ENCODE results near the gene BAX.

Gene BAX

DNA sequence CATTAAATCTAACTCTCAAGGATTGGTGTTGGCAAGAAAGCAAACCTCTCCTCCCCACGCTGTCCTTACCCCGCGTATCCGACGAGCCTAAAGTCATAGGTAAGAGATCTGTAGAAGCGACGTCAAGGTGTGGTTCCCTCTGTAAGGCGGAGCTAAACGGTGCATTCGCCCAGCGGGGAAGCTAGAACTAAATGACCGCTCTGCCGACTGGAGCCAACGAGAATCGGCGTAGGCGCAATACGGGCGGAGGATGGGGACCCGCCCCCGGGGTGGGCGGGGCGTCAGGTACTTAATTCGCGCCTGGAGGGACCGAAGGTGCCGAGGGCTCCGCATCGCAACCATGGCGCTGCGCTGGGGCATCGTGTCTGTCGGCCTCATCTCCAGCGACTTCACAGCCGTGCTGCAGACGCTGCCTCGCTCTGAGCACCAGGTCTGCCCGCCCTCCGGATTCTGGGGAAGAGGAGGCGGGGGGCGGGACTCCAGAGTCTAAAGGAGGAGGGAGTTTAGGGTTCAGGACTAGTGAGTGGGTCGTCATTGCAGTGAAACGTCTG, 21.2 kb upstream of the BAX start, which contains the start of gene DHDH:
DHDH (plus strand) TSS at position 318 of the 551 bp plus-strand sequence; CDS start at position 341, 23 bp downstream.
- peak; percentile 41 for DNase-seq (ENCODE audit: low spot score)

DNA sequence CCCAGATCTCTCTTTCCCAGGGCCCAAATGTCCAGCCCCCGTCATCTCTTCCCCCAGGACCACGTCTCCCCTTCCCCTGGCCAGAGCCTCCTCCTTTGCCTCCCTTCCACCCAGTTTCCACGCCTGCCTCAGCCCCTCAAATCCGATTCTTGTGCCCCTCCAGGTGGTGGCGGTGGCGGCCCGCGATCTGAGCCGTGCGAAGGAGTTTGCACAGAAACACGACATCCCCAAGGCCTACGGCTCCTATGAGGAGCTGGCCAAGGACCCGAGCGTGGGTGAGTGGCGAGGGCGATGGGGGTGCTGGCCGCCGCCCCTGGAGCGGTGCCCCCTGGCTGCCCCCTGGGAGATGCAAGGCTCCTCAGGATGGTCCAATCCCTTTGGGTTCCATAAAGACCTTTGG, 19.8 kb upstream of the BAX start:
- DNase-seq (ENCODE audit: low spot score) = no peak

DNA sequence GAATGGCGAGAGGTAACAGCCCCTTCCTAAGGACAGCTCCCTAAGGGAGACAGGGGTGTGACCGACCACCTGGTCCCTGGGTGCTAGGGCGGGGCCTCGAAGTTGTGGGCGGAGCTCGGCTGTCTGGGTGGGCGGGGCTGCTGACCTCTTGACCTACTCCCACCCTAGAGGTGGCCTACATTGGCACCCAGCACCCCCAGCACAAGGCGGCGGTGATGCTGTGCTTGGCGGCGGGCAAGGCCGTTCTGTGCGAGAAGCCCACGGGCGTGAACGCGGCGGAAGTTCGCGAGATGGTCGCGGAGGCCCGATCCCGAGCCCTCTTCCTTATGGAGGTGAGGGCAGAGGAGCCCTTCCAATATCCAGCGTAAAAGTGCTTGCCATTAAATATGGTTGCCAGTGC, 18.8 kb upstream of the BAX start:
- no peak for DNase-seq (ENCODE audit: low spot score)

GRCh38 chr19:48938256-48938655, 16.4 kb upstream of the BAX start:
- no peak for DNase-seq (ENCODE audit: low spot score)

DNA sequence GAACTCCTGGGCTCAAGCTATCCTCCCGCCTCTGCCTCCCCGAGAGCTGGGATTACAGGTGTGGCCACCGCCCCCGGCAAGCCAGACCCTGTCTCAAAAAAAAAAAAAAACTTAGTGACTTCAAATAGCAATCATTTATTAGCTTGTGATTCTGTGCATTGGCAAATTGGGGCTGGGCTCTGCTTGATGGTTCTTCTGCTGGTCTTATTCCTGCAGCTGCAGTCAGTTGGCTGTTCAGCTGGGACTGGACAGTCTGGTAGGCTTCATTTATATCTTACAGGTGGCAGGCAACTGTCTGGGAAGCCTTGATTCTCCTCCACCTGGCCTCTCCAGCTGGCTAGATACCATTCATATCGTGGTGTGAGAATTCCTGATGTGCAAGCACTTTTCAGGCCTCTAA, 13.8 kb upstream of the BAX start:
- no peak for DNase-seq (ENCODE audit: low spot score)

DNA sequence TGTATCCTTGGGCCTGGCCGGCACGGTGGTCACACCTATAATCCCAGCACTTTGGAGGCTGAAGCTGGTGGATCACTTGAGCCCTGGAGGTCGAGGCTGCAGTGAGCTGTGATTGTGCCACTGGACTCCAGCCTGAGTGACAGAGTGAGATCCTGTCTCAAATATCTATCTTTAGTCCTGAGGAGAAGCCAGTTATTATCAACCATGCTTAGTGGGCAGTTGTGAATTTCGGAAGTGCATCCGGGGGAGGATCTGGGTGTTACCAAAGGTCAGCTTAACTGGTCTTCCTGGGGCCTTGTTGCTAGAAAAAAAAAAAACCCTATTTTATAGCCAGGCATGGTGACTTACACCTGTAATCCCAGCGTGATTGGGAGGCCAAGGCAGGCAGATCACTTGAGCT, 11.6 kb upstream of the BAX start:
- no peak for DNase-seq (ENCODE audit: low spot score)

DNA sequence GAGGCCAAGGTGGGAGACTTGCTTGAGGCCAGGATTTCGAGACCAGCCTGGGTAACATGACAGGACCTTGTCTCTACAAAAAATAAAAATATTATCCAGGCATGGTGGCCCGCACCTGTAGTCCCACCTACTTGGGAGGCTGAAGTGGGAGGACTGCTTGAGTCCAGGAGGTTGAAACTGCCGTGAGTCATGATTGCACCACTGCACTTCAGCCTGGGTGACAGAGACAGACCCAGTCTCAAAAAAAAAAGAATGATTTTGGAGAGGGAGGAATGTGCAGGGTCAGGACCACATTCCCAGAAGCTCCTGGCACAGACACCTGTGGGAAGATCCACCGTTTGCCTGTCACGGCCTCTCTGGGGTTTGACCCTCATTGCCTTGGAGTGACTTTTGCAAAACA, 9.3 kb upstream of the BAX start:
- DNase-seq (ENCODE audit: low spot score) = no peak

GRCh38 chr19:48945817-48946216, 8.9 kb upstream of the BAX start:
- no peak for DNase-seq (ENCODE audit: low spot score)

DNA sequence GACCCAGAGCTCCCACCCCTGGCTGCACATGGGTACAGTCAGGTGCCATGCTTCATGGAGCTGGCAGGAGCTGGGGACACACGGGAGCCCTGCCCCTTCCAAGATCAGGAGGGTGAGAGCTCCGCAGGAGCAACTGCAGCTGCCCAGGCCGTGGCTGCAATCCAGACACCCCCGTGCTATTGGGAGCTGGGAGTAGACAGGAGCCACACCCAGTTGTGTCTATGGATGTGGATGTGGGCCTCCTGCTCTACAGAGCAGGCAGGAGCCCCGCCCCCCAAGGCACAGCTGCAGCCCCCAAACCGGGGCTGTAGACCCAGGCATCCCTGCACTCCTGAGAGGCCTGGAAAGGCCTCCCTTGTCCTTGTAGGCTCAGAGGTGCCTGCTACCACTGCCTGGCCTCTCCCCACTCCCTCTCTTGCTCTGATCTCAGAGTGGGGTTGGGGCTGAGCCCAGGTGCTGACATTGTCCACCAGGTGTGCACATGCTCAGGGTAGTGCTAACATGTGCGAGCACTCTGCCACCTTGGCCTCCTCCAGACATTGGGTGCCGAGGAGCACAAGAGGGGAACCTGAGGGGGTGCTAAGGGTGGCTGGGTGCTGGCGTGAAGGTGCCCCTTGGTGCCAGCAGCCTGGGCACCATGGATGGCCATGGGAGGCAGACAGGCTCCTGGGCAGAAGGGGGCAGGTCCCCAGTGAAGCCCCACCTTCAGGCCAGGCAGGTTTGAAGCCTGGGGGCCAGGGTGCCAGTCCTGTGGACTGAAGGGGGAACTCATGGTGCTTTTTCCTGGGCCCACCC, 8.0 kb upstream of the BAX start:
- DNase-seq (ENCODE audit: low spot score) = no peak

GRCh38 chr19:48947258-48947542, 7.5 kb upstream of the BAX start:
- no peak for DNase-seq (ENCODE audit: low spot score)

DNA sequence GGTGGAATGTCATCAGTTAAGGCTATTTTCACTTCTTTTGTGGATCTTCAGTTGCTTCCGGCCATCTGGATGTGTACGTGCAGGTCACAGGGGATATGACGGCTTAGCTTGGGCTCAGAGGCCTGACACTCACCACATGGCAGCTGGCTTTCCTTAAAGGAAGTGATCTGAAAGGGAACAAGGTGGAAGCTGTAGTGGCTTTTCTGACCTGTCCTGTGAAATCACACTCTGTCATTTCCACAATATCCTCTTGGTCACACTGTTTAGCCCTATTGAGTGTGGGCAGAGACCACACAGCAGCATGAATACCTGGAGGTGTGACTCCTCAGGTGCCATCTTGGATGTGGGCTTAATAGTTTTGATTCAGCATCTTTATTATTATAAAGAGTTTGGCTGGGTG, 4.5 kb upstream of the BAX start:
- DNase-seq (ENCODE audit: low spot score) = no peak

DNA sequence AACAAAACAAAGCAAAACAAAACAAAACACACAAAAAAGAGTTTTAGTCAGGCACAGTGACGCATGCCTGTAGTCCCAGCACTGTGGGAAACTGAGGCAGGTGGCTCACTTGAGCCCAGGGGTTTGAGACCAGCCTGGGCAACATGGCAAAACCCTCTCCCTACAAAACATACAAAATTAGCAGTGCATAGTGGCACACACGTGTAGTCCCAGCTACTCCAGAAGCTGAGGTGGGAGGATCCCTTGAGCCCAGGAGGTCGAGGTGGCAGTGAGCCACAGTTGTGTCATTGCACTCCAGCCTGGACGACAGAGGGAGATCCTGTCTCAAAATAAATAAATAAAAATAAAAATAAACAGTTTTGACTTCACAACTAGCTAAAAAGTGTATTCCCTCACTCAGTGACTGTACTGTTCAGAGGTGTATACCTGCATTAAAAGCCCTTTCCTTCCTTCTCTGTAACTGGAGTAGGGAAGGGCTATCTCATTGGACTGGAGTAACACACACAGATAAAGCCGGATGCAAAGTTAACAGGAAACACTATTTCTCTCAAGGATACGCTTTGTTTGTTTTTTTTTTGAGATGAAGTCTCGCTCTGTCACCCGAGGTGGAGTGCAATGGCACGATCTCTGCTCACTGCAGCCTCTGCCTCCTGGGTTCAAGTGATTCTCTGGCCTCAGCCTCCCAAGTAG, 3.7 kb upstream of the BAX start:
- no peak for DNase-seq (ENCODE audit: low spot score)

GRCh38 chr19:48953141-48953540, 1.5 kb upstream of the BAX start:
- DNase-seq (ENCODE audit: low spot score) = no peak

DNA sequence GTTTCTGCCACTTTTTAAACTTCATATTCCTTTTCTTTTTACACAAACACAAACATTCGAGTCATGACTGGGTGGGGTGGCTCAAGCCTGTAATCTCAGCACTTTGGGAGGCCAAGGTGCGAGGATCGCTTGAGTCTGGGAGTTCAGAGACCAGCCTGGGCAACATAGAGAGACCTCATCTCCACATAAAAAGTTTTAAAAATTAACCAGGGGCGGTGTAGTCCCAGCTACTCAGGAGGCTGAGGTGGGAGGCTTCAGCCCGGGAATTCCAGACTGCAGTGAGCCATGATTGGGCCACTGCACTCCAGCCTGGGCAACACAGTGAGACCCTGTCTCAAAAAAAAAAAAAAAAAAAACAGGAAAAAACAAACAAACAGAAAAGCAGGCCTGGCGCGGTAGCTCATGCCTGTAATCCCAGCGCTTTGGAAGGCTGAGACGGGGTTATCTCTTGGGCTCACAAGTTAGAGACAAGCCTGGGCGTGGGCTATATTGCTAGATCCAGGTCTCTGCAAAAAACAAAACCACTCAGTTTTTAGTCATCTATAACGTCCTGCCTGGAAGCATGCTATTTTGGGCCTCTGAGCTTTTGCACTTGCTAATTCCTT, 583 bp upstream of the BAX start:
- DNase-seq (ENCODE audit: low spot score) = no peak

- no peak for DNase-seq (ENCODE audit: low spot score)
These were observed 758 bp downstream of the BAX start for GRCh38 chr19:48955308-48955958.

GRCh38 chr19:48958006-48958405, 3.3 kb downstream of the BAX start:
- no peak for DNase-seq (ENCODE audit: low spot score)

DNA sequence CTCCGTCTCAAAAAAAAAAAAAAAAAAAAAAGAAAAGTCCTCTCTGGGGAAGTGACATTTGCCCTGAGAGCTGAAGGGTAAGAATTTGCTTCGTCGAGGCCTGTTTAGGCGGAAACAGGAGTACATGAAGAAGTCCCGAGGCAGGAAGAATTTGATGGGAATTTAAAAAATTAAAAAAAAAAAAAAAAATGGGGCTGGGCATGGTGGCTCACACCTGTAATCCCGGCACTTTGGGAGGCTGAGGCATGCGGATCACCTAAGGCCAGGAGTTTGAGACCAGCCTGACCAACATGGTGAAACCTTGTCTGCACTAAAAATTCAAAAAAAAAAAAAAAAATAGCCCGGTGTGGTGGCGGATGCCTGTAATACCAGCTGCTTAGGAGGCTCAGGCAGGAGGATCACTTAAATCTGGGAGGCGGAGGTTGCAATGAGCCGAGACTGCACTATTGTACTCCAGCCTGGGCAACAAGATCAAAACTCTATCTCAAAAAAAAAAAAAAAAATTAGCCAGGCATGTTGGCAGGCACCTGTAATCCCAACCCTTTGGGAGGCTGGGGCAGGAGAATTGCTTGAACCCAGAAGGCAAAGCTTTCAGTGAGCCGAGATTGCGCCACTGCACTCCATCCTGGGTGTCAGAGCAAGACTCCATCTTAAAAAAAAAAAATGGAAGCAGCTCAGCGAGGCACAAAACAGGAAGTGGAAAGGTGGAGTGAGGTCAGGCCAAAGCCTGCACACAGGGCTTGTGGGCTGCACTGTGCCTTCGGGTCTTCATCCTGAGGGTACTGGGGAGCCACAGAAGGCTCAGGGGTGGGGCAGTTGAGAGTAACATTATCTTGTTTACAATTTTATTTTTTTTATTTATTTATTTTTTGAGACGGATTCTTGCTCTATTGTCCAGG, 4.9 kb downstream of the BAX start:
- DNase-seq (ENCODE audit: low spot score) = no peak

DNA sequence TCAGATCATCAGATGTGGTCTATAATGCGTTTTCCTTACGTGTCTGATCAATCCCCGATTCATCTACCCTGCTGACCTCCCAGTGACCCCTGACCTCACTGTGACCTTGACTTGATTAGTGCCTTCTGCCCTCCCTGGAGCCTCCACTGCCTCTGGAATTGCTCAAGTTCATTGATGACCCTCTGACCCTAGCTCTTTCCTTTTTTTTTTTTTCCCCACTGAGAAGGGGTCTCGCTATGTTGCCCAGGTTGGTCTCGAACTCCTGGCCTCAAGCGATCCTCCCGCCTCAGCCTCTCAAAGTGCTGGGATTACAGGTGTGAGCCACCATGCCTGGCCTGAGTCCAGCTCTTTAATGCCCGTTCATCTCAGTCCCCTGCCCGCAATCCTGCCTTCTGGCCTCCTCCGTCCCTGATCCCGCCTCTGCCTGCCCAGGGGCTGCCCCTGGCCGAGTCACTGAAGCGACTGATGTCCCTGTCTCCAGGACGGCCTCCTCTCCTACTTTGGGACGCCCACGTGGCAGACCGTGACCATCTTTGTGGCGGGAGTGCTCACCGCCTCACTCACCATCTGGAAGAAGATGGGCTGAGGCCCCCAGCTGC, 6.5 kb downstream of the BAX start:
- DNase-seq (ENCODE audit: low spot score) = no peak

DNA sequence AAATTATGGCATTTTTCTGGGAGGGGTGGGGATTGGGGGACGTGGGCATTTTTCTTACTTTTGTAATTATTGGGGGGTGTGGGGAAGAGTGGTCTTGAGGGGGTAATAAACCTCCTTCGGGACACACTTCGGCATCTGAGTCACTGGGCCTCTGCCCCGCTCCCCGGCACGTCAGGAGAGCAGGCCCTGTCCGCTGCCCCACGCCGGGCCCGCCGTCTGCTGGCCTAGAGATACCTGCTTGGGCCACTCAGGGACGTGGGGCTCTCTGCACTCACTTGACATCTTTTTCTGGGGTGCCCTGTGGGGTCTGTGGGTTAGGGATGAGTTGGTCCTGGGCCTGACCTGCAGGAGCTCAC, 7.0 kb downstream of the BAX start:
- no peak for DNase-seq (ENCODE audit: low spot score)

DNA sequence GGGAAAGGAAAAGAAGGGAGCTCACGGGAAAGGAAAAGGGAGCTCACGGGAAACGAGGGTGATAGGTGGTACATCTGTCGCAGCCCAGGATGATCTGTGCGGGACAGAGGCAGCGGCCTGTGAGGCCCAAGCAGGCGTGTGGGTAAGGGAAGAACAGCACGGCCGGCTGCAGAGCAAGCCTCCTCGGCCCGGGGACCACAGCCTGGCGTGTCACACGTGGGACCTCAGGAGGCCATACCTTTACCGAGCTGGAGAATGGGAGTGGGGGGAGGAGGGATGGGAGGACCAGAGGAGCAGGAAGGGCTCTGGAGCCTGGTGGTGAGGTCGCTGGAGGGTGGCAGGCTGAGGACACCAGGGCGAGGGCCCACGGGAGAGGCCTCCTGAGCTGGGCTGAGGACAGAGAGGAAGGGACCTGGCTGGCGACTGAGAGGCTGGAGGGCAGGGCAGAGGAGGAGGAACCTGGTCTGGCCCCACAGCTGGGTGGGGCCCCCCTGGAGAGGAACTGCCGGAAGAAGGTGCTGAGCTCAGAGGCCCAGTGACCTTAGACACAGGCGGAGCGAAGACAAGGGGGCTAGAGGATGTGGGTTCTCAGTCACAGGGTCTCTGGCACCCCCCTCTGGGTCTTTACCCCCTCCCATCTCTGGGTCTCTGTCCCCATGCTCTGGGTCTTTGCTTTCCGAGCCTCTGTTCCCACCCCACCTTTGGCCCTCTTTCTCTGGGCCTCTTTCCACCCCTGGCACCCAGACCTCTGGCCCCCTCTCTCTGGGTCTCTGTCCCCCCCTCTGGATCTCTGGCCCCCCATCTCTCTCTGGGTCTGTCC, 7.6 kb downstream of the BAX start:
- DNase-seq (ENCODE audit: low spot score) = no peak

- no peak for DNase-seq (ENCODE audit: low spot score)
These were observed 8.1 kb downstream of the BAX start for GRCh38 chr19:48962849-48963165.

All from COLO829 (cell line).